SIG-M5 treated with dmso at 0.1 percent for 504 hours (cell line): Measurements from ENCODE around the gene CDC7.
"Not testable (repeated sequence)": the region's sequence is repeated elsewhere in the genome, so short reads cannot be mapped to it uniquely, and the experiment has no call there.

Experiments used
- DNase-seq: peaks from one replicate; lab custom pipeline; 2025; ENCODE audit not compliant: unreplicated experiment; lab: John Stamatoyannopoulos, UW

CDC7 gene

GRCh38 chr1:91500756-91501522 is at the start of gene CDC7:
TSS of gene CDC7 (plus strand) at chr1:91500851. CDS start at chr1:91501717, 866 bp downstream.
- DNase-seq, result peak; percentile 88

DNA sequence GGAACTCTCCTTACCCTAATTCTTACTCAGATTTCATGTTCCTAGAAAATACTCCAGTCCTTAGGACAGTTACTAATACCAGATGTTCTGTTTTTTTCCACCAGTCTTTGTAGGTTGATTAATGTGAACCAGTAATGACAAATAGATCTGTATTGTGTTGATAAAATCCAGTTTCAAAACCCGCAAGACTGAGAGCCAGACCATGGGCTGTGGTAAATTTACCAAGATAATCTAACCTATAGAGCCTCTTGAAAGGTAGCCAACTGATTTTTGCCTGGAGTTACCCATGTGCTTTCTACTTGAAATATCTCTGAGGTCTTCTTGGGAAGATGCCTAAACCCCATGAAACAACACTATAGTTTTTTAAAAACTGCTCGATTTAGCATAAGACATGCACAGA is 46.5 kb upstream of the CDC7 start:
- no peak for DNase-seq

DNA sequence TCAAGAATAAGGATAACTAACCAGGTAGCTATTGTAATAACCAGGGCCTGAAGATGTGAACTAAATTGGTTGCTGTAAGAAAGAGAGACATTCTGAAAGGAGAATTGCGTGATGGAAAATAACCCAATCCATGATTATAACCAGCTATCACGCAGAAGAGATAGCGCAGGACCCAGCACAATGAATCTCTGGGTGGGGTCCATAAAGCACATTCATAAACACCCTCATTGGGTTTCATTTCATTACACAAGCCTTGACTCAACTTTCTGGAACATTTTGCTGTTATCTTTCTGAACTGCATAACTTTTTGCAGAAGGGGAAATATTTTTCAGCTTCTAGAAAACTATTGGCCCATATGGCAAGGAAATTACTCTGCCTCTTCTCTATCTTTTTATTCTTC is 45.3 kb upstream of the CDC7 start:
- no peak for DNase-seq

DNA sequence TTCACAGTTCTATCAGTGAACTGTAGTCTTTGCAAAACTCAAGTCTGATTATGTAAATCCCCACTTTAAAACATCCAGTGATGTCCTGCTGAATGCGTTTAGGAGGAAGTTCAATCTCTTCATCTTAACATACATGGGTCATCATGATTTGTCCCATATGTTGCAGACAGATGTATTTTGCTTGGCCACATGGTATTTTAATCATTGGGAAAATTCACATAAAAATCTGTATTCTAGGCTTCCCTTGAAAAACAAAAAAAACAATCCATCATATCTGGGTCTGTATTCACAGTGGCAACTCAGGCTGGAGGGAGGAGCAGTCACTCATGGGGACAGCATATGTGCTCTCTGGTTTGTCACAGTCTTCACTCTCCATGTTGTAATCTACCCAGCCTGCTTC is 44.8 kb upstream of the CDC7 start:
- no peak for DNase-seq

- DNase-seq, result not testable (repeated sequence)
These were observed 35.3 kb upstream of the CDC7 start for GRCh38 chr1:91465350-91465749.

DNA sequence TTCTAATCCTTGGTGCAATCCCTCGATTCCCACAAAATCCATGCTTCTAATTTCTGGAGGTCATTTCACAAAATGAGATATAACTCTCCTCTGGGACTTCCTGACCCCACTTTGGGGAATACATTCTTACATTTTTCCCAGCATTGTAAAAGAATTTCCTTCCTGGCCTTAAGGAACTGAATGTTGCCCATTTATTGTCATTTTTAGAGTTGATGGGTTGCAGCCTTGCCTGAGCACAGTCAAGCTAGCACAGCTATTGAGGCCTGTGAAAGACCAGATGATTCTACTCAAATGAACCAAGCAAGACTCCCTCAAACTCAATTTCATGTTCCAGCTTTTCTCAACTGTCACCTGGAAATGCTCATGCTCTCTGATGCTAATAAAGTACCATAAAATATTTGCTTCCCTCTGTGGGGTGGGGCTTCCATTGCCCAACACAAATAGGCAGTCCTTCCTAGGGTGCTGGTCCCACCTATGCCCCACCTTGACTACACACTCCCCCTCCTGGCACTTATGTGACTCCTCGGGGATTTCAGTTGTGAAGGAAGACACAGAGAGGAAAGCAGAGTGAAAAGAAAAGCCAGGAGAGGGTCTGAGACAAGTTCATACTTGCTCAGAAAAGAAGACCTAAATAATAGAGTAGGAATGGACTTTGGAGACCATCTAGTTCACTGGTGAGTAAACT is 24.0 kb upstream of the CDC7 start:
- DNase-seq, result no peak

DNA sequence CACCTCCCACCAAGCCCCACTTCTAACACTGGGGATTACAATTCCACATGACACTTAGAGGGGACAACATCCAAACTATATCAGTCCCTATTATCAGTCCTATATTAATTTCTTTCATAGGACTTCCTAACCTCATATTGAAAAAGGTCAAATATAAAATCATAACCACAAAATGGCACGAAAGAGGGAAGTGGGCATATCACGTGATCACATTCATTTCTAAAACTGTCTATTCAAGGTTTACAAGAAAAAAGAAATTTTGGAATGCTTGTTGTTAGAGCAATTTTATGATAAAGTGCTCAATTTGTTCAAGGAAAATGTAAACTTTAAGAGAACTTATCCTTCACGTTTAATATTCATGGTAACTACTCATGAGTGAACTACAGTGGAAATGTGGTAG is 13.2 kb upstream of the CDC7 start:
- DNase-seq, result no peak

DNA sequence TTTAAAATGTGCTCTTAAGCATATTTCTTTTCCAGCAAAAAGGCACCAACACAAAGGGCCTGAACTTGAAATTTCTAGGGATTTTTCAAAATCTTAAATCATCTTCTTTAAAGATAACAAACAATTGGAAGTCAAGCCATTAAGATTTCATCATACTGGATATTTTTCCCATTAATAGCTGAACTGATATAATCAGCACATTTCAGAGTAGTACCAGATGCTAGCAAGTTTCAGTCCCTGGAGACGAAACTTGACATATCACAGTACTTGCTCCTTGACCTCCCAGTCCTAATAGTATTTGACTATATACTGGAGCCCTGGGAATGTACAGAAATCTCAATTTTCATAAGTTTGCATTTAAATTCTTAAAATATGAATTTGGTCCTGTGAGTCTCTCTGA is 10.2 kb upstream of the CDC7 start:
- DNase-seq, result no peak

DNA sequence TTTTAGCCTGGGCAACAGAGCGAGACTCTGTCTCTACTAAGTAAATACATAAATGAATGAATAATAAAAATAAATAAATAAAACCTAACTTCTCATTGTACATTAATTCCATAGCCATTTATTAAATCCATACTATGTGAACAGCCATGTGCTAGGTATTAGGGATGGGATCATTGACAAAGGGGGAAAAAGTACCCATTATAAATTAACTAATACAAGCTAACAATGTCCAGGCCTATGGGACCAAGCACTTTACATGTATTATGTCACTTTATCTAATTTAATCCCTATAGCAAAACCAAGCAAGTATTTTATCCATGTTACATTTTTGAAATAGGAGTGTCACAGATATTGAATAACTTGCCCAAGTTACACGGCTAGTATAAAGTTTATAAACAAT is 2.6 kb upstream of the CDC7 start:
- DNase-seq, result no peak

DNA sequence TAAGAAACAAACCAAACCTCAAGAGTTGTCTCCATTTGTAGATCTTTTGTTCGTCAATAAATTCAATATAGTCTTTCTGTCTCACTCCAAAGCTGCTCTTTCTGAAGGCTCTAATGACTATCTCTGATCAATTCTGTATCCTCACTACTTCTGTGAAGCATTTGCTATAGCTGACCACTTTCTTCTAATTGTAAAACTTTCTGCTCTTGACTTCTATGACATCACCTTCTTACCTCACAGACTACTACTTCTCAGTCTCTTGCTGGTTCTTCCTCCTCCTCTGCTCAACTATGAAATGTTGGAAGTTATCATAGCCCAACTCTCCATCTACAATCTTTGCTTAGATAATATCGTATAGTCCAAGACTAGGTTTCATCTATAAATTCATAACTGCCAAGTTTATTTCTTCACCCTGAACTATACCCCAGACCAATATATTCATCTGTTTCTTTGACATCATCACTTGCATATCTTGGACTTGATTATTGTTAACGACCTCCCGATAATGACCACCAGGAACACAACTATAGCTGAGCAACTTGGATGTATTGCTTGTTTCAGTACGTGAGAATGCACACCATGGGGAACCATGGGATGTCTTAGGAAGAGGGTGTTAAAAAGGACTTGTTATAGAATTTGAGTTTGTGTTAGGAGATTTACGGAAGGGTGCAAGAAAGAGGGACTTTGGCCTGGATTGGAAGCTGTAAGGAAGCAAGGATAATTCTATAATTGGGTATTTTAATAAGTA is 2.0 kb upstream of the CDC7 start:
- DNase-seq, result no peak

- no peak for DNase-seq
These were observed 1.3 kb upstream of the CDC7 start for GRCh38 chr1:91499346-91499745.

- peak; percentile 75 for DNase-seq
These were observed 521 bp upstream of the CDC7 start for GRCh38 chr1:91499904-91500755.

GRCh38 chr1:91501523-91501851 is 836 bp downstream of the CDC7 start:
- peak; percentile 64 for DNase-seq

GRCh38 chr1:91501971-91502671 is 1.5 kb downstream of the CDC7 start:
- DNase-seq, result no peak

DNA sequence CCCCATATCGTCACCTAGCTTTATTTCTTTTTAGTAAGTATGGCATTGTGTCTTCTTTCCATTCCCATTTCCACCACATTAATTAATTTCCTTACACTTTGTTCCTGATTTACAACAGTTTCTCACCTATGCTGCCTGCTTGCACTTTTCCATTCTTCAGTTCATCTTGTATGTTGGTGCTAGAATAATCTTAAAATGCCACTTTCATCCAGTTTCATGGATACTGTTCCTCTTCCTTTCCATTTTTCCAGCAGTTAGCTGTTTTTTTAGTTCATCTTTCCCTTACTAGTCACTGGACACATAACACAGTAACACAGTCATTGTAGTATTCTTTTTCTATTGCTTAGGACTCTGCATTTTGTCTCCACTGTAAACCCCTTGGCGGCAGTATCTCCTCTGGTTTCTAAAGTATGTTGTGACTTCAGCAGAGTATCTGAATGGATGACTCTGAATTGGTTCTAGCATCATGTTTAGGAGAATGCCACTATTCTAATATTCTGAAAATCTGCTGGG is 2.1 kb downstream of the CDC7 start:
- peak; percentile 51 for DNase-seq

- no peak for DNase-seq
These were observed 2.8 kb downstream of the CDC7 start for GRCh38 chr1:91503332-91503900.

- DNase-seq, result no peak
These were observed 3.4 kb downstream of the CDC7 start for GRCh38 chr1:91503975-91504530.

GRCh38 chr1:91505086-91505485 is 4.4 kb downstream of the CDC7 start:
- no peak for DNase-seq

GRCh38 chr1:91506071-91506470 is 5.4 kb downstream of the CDC7 start:
- no peak for DNase-seq

GRCh38 chr1:91507328-91507727 is 6.7 kb downstream of the CDC7 start:
- no peak for DNase-seq
